Uterus (tissue), 4 donors: ENCODE measurements around the gene TGDS. TPM values are rescaled to one million over a fixed set of nuclear protein-coding genes. Genes with fewer than 3 reads are reported as not detected.
"Not testable (repeated sequence)": the region's sequence is repeated elsewhere in the genome, so short reads cannot be mapped to it uniquely, and the experiment has no call there.

Experiments used
- DNase-seq, 2 donors: peaks; one replicate each; pipeline ENCODE4 v3.0.0-alpha.2; 2019 to 2020
- H3K27ac ChIP-seq, 2 donors: fragments of 200-600 bp; sonication (generic); 1 replicate in 1 of 2; 2 replicates in 1 of 2; pipeline ENCODE4 v1.5.1; 2016 to 2018
- H3K27me3 ChIP-seq, 2 donors: fragments of 200-600 bp; sonication (generic); one replicate each; pipeline ENCODE4 v1.5.1; 2018 to 2019; ENCODE audit warnings: control low read depth in 1 of 2
- H3K36me3 ChIP-seq, 2 donors: fragments of 200-600 bp; sonication (generic); one replicate each; pipeline ENCODE4 v1.5.1; 2019; ENCODE audit warnings: control low read depth in 1 of 2
- H3K4me1 ChIP-seq, 2 donors: fragments of 200-600 bp; sonication (generic); one replicate each; pipeline ENCODE4 v1.5.1; 2018 to 2019; ENCODE audit warnings: control low read depth in 1 of 2
- H3K4me3 ChIP-seq, 2 donors: fragments of 200-600 bp; sonication (generic); 1 replicate in 1 of 2; 2 replicates in 1 of 2; pipeline ENCODE4 v1.5.1; 2018 to 2019; ENCODE audit warnings: mild to moderate bottlenecking in 1 of 2
- H3K9me3 ChIP-seq, 2 donors: fragments of 200-600 bp; sonication (generic); one replicate each; pipeline ENCODE4 v1.5.1; 2019; ENCODE audit warnings: control low read depth in 1 of 2
- CTCF ChIP-seq, 4 experiments: fragments of 200-600 bp in 2 of 4; fragments of 450-650 bp in 2 of 4; sonication (generic) in 2 of 4; IDR thresholded peaks; one replicate each; pipeline ENCODE4 v1.5.1; 2016 to 2019; ENCODE audit warnings: antibody characterized with exemption in 4 of 4, mild to moderate bottlenecking in 2 of 4, moderate library complexity in 1 of 4
- POLR2A ChIP-seq, 2 donors: fragments of 450-650 bp; IDR thresholded peaks; one replicate each; pipeline ENCODE4 v1.6.1; 2016; ENCODE audit warnings: antibody characterized with exemption in 2 of 2, mild to moderate bottlenecking in 1 of 2, moderate library complexity in 1 of 2
- intact Hi-C: fragments of 100-400 bp; cut with DNase I; formaldehyde crosslinking; loops from one replicate; pipeline ENCODE4 v1.15.1; 2023; ENCODE audit warnings: low total_unique reads
- total RNA-seq, 4 donors: library from RNA; depleted of rRNA in 3 of 4; stranded (reverse); fragments of >200 nt in 3 of 4; gene quantifications; one replicate each; pipeline versions ENCODE4 v1.1.0 to v1.2.4, GENCODE V29; 2014 to 2023
- donor health status: DM: yes; HTN: yes; CAD: no.

The TGDS gene
- 10 to 100 TPM; 10.2 to 29.7 (median 14.7) TPM for total RNA-seq

- intact Hi-C loops: no loop called here
- H3K4me3 ChIP-seq: peak within 1 kb of the TSS; percentile 79 to 89
- no peaks in the 10 kb centered on the region for H3K36me3 ChIP-seq
- peaks cover 0 to 3% of the 10 kb centered on the region in 2 donors for H3K4me1 ChIP-seq
- H3K9me3 ChIP-seq: no peaks in the 10 kb centered on the region
- peak; percentile 88 to 93 for DNase-seq
- TF ChIP-seq POLR2A (IDR thresholded peaks at IDR 0.05): peak; percentile 66 to 77
- peak; percentile 4 to 46 (median 36) for TF ChIP-seq CTCF (IDR thresholded peaks at IDR 0.05)
- peak within 1 kb of the TSS; percentile 74 to 82 for H3K27ac ChIP-seq
- no peaks in the 10 kb centered on the region for H3K27me3 ChIP-seq
Measured at GRCh38 chr13:94595950-94596574, at the start of gene TGDS. Gene TGDS, minus strand, starts transcription at chr13:94596152. Its CDS starts 16 bp downstream, at chr13:94596136.

- H3K9me3 ChIP-seq: no peaks in the 10 kb centered on the region
- H3K27ac ChIP-seq: no peak overlapping the region
- H3K4me3 ChIP-seq: no peak overlapping the region
- no peak for TF ChIP-seq POLR2A (IDR thresholded peaks at IDR 0.05)
- H3K27me3 ChIP-seq: no peaks in the 10 kb centered on the region
- H3K4me1 ChIP-seq: no peaks in the 10 kb centered on the region
- intact Hi-C loops: no loop called here
- DNase-seq: no peak
- no peaks in the 10 kb centered on the region for H3K36me3 ChIP-seq
Measured at GRCh38 chr13:94641409-94641941, 45.5 kb upstream of the TGDS start.

GRCh38 chr13:94640721-94641120 is 44.8 kb upstream of the TGDS start:
- no peak for DNase-seq
- Histone ChIP-seq H3K4me3 (no peak overlapping the region), H3K9me3 (no peaks in the 10 kb centered on the region), H3K27me3 (no peaks in the 10 kb centered on the region), H3K27ac (no peak overlapping the region), H3K36me3 (no peaks in the 10 kb centered on the region), H3K4me1 (no peaks in the 10 kb centered on the region)
- TF ChIP-seq POLR2A (IDR thresholded peaks at IDR 0.05) (no peak), CTCF (IDR thresholded peaks at IDR 0.05) (no peak)
- intact Hi-C loops: no loop called here

- H3K27me3 ChIP-seq, H3K36me3 ChIP-seq, H3K4me1 ChIP-seq, H3K4me3 ChIP-seq, intact Hi-C loops, DNase-seq, H3K9me3 ChIP-seq, H3K27ac ChIP-seq: not testable (repeated sequence)
Measured at GRCh38 chr13:94637677-94638076, 41.7 kb upstream of the TGDS start.

GRCh38 chr13:94636942-94637578 is 41.1 kb upstream of the TGDS start:
- Histone ChIP-seq H3K9me3 (no peaks in the 10 kb centered on the region), H3K4me1 (no peaks in the 10 kb centered on the region), H3K27me3 (no peaks in the 10 kb centered on the region), H3K27ac (no peak overlapping the region), H3K36me3 (no peaks in the 10 kb centered on the region), H3K4me3 (no peak overlapping the region)
- no peak for DNase-seq
- intact Hi-C loops: no loop called here
- TF ChIP-seq POLR2A (IDR thresholded peaks at IDR 0.05): no peak
- no peak for TF ChIP-seq CTCF (IDR thresholded peaks at IDR 0.05)

GRCh38 chr13:94636096-94636495 is 40.1 kb upstream of the TGDS start:
- DNase-seq, H3K4me3 ChIP-seq, intact Hi-C loops, H3K36me3 ChIP-seq, H3K4me1 ChIP-seq, H3K27ac ChIP-seq, H3K9me3 ChIP-seq, H3K27me3 ChIP-seq: not testable (repeated sequence)
